Measurements from ENCODE around the gene EHMT1.

Gene EHMT1

GRCh38 chr9:137816531-137817235 is 197.9 kb downstream of the EHMT1 start:
- Mint-ChIP-seq H3K27me3 (ENCODE audit: low read depth, poor library complexity) (no peaks in the 10 kb centered on the region), H3K9me3 (peaks cover 37% of the 10 kb centered on the region), H3K36me3 (ENCODE audit: low read depth) (peaks cover 72% of the 10 kb centered on the region), H3K4me3 (no peak overlapping the region), H3K27ac (no peak overlapping the region), H3K4me1 (peaks cover 7% of the 10 kb centered on the region)
- TF ChIP-seq CTCF (IDR thresholded peaks at IDR 0.05) = no peak
- DNase-seq = no peak

- peaks cover 80% of the 10 kb centered on the region for H3K36me3 Mint-ChIP-seq (ENCODE audit: low read depth)
- H3K27ac Mint-ChIP-seq = no peak overlapping the region
- peaks cover 7% of the 10 kb centered on the region for H3K4me1 Mint-ChIP-seq
- H3K9me3 Mint-ChIP-seq = peaks cover 46% of the 10 kb centered on the region
- DNase-seq = no peak
- H3K27me3 Mint-ChIP-seq (ENCODE audit: low read depth, poor library complexity) = no peaks in the 10 kb centered on the region
- H3K4me3 Mint-ChIP-seq = no peak overlapping the region
- TF ChIP-seq CTCF (IDR thresholded peaks at IDR 0.05) = no peak
Measured at GRCh38 chr9:137817236-137818200, 198.7 kb downstream of the EHMT1 start.

GRCh38 chr9:137818286-137818685 is 199.5 kb downstream of the EHMT1 start:
- DNase-seq = no peak
- Mint-ChIP-seq H3K27me3 (ENCODE audit: low read depth, poor library complexity) (no peaks in the 10 kb centered on the region), H3K4me3 (no peak overlapping the region), H3K4me1 (peaks cover 7% of the 10 kb centered on the region), H3K36me3 (ENCODE audit: low read depth) (peaks cover 81% of the 10 kb centered on the region), H3K27ac (no peak overlapping the region), H3K9me3 (peaks cover 46% of the 10 kb centered on the region)
- TF ChIP-seq CTCF (IDR thresholded peaks at IDR 0.05) = no peak

- Mint-ChIP-seq H3K27ac (no peak overlapping the region), H3K36me3 (ENCODE audit: low read depth) (peaks cover 85% of the 10 kb centered on the region), H3K9me3 (peaks cover 63% of the 10 kb centered on the region), H3K4me1 (no peaks in the 10 kb centered on the region), H3K4me3 (no peak overlapping the region), H3K27me3 (ENCODE audit: low read depth, poor library complexity) (peaks cover 3% of the 10 kb centered on the region)
- no peak for TF ChIP-seq CTCF (IDR thresholded peaks at IDR 0.05)
- no peak for DNase-seq
Measured at GRCh38 chr9:137820161-137820855, 201.5 kb downstream of the EHMT1 start.

GRCh38 chr9:137823986-137824771 is 205.4 kb downstream of the EHMT1 start:
- Mint-ChIP-seq H3K4me3 (no peak overlapping the region), H3K9me3 (peaks cover 62% of the 10 kb centered on the region), H3K36me3 (ENCODE audit: low read depth) (peaks cover 82% of the 10 kb centered on the region), H3K27me3 (ENCODE audit: low read depth, poor library complexity) (peaks cover 3% of the 10 kb centered on the region), H3K4me1 (no peaks in the 10 kb centered on the region), H3K27ac (peak overlapping the region; percentile 34)
- no peak for DNase-seq
- TF ChIP-seq CTCF (IDR thresholded peaks at IDR 0.05) = no peak

Data from nephron progenitor cell (in vitro differentiated cells).